GM18511 (cell line): ENCODE data around the gene EYA2.
"Not testable (repeated sequence)": the region's sequence is repeated elsewhere in the genome, so short reads cannot be mapped to it uniquely, and the experiment has no call there.

Source experiments
- ATAC-seq: cut with Tn5 transposase; IDR thresholded peaks from one replicate; pipeline ENCODE4 v1.9.1; 2021; ENCODE audit warnings: mild to moderate bottlenecking, moderate library complexity; ENCODE audit not compliant: unreplicated experiment

EYA2 gene

DNA sequence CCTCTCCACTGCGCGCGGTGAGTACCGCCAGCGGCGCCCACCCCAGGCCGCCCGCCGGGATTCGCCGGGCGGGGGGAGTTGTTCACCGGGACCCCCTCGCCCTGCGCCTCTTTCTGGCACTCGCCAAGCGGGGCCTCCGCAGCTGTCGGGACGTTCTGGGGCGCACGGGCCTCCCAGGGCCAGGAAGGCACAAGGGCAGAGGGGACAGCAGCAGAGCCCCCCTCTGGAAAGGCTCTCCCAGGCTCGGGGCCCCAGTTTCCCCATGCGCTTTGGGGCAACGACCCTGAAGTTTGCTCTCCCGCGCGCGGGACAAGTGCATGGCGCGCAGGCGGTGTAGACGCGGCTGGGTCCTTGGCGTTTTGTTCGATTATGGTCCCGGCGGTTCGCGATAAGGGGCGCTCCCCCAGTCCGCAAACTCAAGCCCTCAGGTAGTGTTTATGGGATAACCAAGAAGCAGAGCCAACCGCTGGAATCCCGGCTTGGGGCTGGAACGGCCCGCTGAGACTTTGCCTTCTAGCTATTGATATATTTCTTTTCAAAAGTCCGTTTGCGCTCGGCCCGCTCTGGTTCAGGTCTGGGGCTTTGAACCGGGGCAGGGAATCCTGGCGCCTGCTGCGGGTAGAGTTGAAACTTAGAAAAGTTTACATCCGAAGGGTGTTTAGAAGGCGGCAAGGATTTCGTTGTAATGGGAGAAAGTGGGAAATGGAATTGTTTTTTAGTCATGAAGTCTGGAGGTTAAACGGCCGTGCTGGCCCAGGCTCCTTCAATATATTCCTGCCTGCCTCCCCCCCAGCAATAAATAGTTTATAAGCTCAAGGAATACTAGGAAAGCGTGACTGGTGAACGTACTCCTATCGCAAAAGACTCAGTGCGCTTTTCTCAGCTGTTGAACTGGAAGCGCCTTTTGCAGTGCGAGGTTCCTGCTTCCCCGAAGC lies 595 bp downstream of the EYA2 start:
- ATAC-seq: no peak

DNA sequence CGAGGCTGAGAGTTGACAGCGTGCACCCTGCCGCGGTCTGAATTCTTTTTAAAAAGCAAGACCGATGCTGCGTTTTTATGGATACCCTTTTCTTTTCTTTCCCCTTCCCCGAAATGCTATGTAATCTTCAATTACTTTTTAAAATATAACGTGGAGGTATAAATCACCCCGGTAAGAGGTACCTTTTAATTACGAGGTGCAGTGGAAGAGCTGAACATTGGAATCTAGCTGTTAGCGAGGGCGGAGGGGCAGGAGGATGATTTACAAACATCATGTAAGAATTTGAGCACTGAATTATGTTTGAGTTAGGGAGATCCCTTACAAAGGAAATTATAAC lies 1.2 kb downstream of the EYA2 start:
- no peak for ATAC-seq

DNA sequence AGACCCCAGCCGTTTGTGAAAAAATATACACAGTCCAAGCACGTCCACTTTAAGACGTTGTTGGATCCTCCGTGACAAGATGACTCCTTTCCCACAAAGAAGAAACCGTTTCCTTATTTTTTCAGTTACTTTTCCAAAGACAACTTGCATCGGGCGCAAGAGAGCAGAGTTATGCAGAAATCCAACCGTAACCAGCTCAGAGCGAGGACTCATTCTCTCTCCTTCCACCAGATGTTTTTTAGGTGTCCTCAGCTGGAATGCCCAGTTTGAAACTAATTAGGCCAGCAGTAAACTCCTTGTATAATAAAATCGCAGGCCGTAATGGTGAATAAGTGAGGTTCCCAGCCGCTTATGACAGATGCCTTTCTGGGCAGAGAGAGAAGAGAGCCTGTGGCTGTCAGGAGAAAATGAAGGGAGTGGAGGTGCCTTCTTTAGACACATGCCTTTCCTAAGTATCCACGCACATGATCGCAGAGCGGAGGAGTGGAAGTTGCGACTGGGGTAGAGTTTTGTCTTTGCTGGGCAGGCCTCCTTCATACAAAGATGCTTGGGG lies 2.8 kb downstream of the EYA2 start:
- ATAC-seq: no peak

DNA sequence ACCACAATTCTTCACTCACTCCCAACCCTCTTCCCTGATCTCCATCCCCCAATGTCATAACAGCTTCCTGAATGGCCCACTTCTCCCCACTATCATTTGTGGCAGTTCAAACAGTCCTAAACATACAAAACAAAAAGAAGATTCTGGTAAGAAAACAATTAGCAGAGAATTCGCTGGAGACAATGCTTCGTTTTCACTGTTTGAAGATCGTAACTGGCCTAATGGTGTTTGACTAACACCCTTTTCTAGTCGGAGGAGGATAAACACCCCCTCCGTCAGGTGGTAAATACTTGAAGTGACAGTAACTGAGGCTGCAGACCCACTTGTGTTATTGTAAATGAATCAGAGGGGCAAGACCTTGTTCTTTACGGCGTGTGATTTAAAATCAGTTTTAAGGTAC lies 3.8 kb downstream of the EYA2 start:
- no peak for ATAC-seq

DNA sequence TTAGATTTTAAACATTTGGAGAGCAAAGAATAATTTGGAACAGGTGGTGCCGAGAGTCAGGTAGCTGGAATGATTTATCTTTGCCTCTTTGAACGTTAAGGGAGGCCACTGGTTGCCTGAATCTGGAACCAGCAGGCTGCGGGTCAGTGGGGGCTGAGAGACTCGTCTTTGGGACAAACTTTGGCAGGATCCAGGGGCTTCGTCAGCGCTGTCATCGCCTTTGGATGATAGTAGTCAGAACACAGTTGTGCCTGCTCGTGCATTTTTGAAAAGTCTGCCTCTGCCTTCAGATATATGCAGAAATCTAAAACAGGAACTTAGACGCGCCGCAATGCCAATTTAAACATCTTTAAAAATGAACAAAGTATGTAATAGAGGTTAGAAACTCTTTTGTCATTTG lies 5.0 kb downstream of the EYA2 start:
- no peak for ATAC-seq

DNA sequence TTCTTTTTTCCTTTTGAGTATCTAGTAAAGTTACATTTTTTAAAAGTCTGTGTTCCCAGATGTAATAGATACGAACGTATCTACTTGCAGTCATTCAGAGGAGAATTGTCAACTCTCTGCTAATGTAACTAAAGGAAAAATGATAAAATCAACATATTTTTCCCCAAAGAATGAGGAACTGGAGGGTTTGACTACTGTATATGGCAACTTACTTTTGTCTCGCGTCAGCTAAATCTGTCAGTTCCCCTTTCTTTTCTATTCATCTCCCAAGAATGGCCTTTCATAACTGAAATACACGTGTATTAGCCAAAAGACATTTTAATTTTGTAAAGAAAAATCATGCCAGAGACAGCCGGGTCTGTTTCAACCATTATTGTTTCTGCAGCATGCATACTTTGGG lies 5.4 kb downstream of the EYA2 start:
- no peak for ATAC-seq

DNA sequence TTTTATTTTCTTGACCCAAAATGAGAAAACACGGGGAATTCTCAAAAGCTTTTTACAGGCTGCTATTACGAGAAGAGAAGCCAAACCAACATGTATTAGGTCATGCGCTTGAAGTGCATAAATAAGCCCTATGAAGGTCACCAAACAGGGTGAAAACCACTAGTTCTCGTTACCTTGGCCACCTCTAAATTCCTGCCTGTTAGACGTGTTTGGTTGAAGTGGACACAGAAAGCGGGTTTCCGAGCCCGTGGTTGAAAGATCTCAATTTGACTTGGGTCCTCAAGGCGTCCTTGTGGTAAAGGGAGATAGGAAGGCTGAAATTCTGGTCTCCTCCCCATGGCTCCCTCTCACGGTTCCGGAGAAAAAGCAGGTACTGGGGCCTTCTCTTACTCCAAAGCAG lies 6.2 kb downstream of the EYA2 start:
- ATAC-seq: no peak

DNA sequence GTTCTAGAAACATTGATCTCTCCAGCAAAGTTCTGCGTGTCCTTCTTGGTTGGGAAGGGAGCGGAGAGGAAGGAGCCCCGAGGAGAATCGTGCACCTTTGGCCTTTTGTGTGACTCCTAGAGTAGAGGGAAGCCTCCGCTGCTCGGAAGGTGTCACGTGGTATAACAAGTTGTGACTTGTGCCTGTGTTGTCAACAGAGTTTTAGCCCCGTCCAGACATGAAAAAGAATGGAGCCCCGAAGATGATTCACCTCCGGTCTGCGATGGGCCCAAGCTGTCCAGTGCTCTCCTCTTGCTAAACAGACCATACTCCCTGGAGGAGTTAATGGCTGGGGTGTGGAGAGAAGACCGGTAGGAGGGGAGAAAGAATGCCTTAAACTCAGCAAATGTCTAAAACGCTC lies 7.0 kb downstream of the EYA2 start:
- no peak for ATAC-seq

DNA sequence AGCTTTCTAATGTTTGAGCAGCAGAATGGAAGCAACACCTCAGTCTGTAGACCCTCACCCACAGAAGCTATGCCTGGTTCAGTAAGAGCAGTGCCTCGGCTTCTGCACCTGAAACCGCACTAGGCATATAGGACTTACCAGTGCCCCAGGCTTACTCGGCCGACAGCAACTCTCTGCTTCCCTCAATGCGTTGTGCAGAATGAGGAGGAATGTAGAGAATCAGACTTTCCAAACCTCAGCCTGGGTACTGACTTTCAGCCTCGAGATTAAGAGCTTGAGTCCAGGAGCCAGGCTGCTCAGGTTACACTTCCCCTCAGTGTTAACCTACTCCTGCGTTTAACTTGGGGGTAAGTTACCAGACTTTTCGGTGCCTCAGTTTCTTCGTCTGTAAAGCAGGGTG lies 8.6 kb downstream of the EYA2 start:
- no peak for ATAC-seq

DNA sequence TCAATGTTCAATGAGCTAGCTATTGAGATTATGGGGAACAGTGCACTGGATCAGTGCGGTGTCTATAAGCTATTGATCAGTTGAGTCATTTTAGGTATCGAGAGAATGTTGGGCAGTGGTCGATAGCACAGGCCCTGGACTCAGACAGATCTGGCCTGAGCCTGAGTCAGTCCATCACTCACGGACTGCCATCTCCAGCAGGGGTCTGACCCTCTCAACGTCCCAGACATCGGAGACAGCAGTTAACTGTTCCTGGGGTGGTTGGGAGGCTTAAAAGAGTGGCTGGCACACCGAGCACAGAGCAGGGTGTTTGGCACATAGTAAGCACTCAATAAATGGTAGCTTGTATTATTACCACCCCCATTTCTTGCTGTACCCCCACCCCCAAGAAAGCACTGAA lies 9.3 kb downstream of the EYA2 start:
- ATAC-seq: no peak

DNA sequence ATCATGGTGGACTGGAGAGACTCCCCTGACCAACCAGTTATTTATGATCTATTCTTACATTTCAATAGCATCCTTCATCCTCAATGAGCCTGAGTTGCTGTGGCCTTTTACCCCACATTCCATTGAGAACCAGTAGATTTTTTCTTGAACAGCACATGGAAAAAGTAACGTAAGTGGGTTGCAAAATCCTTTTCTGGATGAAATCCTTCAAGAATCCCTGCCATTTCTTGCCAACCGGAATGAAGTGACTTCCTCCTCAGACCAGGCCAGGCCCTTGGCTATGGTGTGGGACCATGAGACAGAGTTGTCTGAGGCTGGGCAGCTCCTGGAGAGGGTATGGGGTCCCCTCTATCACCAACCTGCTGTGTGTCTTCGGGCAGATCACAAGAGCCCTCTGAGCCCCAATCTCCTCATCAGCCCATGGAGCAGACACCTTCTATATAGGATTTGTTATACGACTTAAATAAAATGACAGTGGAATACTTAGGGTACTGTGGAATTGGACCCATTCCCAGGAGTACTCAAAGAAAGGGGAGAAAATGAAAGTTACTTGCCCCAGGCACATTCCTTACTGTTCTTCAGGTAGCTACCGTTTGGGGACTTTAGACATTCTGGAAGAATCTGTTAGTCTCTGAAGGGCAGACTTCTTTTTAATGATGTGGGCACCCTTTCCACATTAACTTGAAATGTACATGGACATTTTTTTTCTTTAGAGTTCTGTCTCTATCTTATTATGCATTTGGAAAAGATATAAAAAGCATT lies 10.9 kb downstream of the EYA2 start:
- no peak for ATAC-seq

DNA sequence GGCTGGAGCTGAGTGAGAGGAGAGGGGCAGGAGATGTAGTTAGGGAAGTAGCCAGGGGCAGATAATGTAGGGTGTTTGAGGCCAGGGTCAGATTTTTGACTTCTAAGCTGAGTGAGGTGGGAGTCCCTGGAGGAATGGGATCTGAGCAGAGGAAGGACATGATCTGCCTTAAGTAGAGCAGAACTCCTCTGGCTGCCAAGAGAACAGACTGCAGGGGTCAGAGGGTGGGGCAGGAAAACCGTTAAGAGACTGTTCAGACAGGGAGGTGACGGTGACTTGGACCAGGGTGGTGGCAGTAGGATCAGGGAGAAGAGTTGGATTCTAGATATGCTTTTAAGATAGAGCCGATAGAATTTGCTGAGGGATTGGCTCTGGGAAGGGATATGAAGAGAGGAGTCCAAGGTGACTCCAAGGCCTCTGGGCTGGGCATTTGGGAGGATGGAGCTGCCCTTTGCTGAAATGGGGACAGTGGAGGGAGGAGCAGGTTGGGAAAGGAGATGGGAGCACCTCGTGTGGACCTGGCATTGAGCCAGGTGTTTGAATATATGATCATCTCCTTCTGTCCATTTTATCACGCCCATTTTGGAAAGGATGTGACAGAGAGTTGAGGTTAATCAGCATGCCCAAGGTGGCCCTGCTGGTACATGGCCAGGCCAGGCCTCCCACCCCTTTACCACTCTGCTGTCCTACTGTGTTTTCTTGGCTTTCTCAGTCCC lies 18.8 kb downstream of the EYA2 start:
- no peak for ATAC-seq

DNA sequence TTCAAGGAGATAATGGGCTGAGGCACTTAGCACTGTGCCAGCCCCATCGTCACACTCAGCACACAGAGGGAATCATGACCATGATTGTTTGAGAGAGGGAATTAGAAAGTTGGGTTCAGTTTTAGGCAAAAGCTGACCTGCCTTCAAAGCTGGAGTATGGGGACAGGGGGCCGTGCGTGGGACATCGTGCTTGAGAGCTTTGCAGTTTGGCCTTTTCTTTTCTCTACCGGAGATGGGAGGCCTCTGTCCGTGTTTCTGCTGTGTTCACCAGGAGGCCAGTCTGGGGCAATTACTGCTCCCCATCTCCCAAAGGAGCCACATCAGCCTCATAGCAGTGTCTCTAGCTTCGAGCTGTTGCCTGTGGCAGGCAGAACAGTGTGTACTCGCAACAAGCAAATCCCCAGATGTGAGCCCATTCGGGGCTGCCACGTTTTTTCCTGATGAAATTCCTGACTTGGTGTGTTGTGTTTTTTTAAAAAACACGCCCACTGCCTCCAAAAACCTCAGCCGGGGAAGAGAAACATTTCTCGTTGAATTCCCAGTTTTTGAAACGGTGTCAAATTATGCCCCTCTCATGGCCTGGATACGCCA lies 20.2 kb downstream of the EYA2 start:
- ATAC-seq: no peak

DNA sequence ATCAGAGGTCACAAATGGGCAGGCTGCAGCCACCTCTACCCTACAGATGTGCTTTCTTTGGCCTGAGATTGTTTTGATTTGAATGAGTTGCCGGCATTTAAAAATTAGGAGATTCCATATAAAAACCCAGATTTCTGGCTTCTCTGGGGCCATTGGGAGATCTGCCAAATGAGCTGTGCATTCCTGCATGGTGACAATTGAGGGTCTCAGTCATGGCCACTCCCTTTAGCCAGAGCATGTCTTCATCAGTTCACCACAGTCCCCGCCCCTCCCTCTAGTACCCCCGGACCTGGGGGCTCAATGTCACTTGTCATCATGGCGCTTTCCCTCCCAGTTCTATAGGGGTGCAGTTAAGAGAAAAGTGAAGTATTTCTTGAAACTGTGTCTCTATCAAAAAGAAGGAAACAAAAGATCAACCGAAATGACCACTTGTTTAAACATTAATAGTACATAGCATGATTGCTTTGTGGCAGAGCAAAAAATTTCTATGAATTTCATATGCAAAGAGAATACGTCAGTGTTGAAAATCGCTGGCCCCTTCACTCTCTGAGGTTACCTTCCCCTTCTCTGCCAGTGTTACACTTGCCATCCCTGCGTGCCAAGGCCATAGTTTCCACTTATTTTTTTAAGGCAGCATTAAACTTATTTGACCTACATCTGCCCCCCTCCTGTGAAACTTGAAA lies 21.1 kb downstream of the EYA2 start:
- no peak for ATAC-seq

DNA sequence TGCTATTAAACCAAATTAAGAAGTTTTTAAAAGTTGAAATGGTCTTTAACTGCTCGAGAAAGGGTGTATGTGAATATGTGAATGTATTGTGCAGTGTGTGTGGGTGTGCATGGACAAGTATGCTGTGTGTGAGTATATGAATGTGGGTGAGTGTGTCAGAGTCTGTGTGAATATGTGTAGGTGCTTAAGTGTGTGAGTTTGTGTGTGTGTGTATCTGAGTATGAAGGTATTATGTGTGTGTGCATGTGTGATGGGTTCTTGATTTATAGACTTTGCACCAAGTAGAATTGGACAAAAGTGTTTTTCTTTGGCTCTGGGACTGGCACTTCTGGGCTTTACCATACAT lies 21.6 kb downstream of the EYA2 start:
- no peak for ATAC-seq

DNA sequence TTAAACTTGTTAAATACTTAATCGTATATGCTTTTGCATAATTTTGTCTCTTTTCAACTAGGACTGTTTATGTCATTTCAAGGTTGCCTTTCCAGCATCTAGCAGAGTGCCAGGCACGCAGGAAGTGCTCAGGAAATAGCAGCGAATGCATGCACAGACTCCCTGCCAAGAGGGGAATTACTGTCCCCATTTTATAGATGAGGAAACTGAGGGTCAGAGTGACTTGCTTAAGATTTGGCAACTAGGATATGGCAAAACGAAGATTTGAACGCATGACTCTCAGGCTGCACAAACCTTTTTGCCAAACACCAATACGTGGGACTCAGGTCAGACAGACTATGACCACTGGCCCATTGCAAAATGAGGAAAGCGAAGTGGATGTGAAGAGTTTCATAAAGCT lies 22.5 kb downstream of the EYA2 start:
- no peak for ATAC-seq

DNA sequence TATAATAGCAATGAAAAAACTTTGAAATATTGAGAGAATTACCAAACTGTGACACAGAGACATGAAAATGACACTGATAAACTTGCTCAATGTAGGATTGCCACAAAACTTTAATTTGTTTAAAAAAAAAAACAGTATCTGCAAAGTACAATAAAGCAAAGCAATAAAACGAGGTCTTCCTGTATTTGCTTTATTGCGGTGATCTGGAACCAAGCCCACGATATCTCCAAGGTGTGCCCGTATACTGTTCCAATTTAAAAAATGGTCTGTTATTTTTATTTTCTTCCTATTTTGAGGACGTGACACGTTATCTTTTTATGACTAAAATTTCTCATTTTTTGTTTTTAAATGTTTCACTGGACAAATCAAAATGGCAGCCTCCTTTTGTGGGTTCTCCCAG lies 25.5 kb downstream of the EYA2 start:
- ATAC-seq: no peak

DNA sequence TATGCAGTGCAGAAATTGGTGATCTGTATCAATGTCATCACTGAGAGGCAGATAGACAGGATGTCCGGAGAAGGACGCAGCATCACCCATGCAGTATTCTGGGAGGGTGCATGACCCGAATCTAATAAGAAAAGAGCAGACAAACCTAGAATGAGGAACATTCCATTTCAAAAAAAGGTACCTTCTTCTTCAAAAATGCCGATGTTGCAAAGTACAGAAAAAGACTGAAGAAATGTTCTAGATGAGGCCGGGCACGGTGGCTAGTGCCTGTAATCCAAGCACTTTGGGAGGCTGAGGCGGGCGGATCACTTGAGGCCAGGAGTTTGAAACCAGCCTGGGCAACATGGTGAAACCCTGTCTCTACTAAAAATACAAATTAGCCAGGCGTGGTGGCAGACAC lies 28.2 kb downstream of the EYA2 start:
- not testable (repeated sequence) for ATAC-seq

DNA sequence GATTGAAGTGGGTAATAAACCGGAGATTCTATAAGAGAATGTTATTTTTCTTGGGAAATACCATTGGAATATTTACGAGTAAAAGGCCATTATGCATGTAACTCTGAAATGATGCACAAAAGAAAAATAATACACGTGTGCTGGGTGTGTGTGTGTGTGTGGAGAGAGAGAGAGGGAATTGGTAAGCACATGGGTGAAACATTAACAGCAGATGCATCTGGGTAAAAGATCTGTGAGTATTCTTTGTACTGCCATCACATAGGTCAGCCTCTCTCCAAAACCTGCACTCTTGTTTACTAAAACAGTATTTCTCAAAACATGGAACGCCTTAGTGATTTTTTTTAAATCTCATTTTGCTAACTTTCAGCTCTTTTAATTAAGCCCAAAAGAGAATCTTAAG lies 28.9 kb downstream of the EYA2 start:
- ATAC-seq: no peak

DNA sequence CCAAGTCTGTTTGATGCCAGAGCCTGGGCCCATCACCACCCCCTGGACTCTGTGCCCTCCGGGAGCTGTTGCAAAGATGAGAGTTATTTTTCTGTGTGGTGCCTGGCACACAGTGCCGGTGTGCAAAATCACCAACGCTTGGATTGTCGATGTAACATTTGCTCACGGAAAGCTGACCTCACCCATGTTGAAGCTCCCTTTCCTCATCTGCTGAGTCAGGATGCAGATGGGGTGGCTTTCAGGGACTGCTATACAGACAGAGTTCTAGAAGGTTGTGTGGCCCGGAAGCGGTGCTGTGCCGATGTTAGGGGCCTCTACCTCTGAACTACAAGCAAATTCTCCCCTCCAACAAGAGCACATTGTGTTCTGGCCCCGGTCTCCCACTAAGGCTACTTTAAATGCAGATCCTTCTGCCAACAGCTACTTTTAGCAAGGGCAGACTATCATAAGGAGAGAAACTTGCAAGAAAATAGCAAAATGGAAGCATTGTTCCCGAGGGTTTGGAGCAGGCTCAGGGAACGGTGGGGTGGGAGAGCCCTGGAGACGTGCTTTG lies 34.0 kb downstream of the EYA2 start:
- ATAC-seq: no peak
